GM23338 (cell line): ENCODE data around the gene RIOK1.

Source experiments
- CTCF ChIP-seq, 2 experiments: fragments of 200-600 bp in 1 of 2; sonication (generic) in 1 of 2; conservative IDR thresholded peaks; 2 replicates each; pipeline versions ENCODE4 v1.5.1 to v1.6.1; 2016 to 2017; ENCODE audit warnings: antibody characterized with exemption in 2 of 2, low read depth in 2 of 2, mild to moderate bottlenecking in 2 of 2, moderate library complexity in 1 of 2
- REST ChIP-seq: IDR thresholded peaks from one replicate; pipeline ENCODE4 v1.6.1; 2018; ENCODE audit warnings: antibody characterized with exemption; ENCODE audit not compliant: unreplicated experiment
- ZNF462 ChIP-seq: fragments of 250-450 bp; sonication (Bioruptor Pico); IDR thresholded peaks from 2 replicates; pipeline ENCODE4 v1.5.0; 2020; ENCODE audit warnings: mild to moderate bottlenecking, moderate library complexity

- no peak for TF ChIP-seq CTCF (conservative IDR thresholded peaks at IDR 0.05; ENCODE audit: low read depth in 2 of 2)
- TF ChIP-seq REST: no peak
- TF ChIP-seq ZNF462: no peak
These were observed 11.5 kb downstream of the RIOK1 start for GRCh38 chr6:7401075-7401474.
